ENCODE results near the gene MDM4. TPM values are rescaled to one million over a fixed set of nuclear protein-coding genes. Genes with fewer than 3 reads are reported as not detected.
"Not testable (repeated sequence)": the region's sequence is repeated elsewhere in the genome, so short reads cannot be mapped to it uniquely, and the experiment has no call there.

The MDM4 gene
- polyA plus RNA-seq, 1 donor = 36.0 TPM

GRCh38 chr1:204514828-204515227 lies 1.4 kb upstream of the MDM4 start:
- no peak for DNase-seq

GRCh38 chr1:204517382-204517781 lies 1.2 kb downstream of the MDM4 start:
- DNase-seq = not testable (repeated sequence)

DNA sequence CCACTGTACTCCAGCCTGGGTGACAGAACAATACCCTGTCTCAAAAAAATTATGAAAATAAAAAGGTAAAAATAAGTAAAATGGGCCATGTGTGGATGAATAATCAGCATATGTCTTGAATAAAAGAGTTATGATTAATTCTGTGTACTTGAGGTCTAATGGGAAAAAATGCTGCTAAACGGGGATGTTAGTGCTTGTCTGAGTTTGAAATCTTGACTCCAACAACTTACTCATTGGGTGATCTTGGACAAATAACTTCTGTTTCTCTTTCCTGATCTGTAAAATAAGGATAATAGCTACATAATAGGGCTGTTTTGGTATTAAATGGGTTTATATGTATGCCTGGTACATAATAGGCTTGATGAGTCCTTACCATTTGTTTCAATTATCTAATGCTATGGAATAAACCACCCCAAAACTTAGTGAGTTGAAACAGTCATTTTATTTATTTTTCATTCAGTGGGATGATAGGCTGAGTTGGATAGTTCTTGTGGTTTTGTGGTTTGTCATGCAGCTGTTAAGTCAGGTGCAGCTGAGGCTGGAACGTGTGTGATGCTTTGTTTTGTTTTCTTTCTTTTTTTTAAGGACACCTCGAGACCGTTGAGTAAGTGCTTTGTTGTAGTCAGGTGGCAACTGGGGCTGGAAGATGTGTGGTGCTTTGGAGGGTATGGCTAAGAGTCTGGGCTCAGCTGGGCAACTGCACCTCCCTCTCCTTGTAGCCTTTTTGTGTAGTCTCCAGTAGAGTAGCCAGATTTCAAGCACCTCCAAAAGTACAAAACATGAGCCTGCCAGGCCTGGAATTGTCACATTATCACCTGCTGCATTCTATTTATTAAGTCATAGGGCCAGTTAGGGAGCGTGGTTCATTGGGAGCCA lies 4.9 kb downstream of the MDM4 start:
- DNase-seq = no peak

- DNase-seq = not testable (repeated sequence)
Observed at GRCh38 chr1:204521941-204522521, 5.8 kb downstream of the MDM4 start.

GRCh38 chr1:204523605-204524215 lies 7.5 kb downstream of the MDM4 start:
- no peak for DNase-seq

- DNase-seq = no peak
Observed at GRCh38 chr1:204524986-204525385, 8.8 kb downstream of the MDM4 start.

DNA sequence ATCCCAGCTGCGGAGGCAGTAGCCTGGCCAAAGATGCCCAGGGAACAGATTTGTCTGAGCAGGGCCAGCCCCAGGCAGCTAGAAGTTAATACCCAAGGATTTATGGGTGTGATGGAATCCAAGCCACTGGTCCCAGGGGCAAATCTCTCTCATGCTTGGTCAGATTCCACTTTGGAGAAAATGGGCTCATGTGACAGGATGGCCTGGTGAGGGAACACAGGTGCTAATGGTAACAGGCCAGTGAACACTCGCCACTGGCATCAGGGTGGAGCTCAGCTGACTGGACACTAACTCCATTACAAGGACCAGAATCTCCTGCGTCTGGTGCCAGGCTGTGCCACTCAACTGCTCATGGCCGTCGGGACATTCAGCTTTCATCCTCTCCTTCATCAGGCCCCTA lies 12.0 kb downstream of the MDM4 start:
- DNase-seq = no peak

DNA sequence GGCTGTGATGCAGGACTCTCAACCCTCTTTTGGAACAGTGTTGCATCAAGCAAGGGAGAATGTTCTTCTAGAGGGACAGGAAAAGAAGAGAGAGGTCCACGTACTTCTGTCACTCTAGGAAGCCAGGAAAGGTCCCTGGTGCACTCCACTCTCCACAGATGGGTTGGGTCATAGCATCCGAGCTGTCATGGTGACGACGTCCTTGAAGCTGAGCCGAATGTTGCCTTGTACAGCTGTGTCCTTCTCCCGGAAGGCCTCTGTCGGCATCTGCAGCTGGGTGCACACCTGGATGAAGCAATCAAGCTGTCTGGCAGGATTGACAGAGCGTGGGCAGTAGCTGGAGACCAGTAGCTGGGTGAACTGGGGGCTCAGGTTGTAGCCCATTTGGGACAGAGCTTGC lies 12.5 kb downstream of the MDM4 start:
- DNase-seq = no peak

- no peak for DNase-seq
Observed at GRCh38 chr1:204529371-204529895, 13.2 kb downstream of the MDM4 start.

- DNase-seq = no peak
Observed at GRCh38 chr1:204530932-204531331, 14.7 kb downstream of the MDM4 start.

- DNase-seq = no peak
Observed at GRCh38 chr1:204532832-204533231, 16.6 kb downstream of the MDM4 start.

DNA sequence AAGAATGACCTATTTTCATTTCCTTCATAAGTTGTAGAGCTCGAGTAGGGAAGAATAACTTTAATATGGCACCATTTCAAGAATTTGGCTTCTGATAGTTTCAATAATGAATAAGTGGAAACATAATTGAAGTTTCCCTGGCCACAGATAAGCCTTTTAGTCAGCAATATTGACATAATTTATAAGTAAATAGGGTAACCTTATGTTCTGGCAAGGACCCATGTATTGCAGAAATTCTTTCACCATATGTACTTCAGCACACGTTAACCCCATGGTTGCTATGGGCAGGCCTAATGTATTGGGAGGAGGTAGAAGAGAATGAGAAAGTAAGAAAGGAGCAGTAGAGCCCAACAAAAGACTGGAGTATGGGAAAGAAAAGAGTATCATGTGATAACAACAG lies 25.4 kb downstream of the MDM4 start:
- no peak for DNase-seq

DNA sequence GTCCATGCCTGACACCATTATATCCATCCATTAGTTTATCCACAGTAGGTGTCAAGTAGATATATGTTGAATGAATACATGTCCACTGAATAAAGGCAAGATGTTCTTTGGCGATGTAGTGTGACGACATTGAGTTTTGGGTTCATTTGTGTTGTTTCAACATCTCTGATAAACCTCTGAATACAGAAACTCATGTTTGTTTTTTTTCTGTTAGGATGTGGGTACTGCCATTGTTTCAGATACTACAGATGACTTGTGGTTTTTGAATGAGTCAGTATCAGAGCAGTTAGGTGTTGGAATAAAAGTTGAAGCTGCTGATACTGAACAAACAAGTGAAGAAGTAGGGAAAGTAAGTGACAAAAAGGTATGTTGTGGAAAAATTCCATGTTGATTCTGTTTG lies 28.1 kb downstream of the MDM4 start:
- no peak for DNase-seq

GRCh38 chr1:204545202-204545601 lies 29.0 kb downstream of the MDM4 start:
- DNase-seq = no peak

- DNase-seq = no peak
Observed at GRCh38 chr1:204545881-204546280, 29.7 kb downstream of the MDM4 start.

- DNase-seq = no peak
Observed at GRCh38 chr1:204548265-204548664, 32.1 kb downstream of the MDM4 start.

DNA sequence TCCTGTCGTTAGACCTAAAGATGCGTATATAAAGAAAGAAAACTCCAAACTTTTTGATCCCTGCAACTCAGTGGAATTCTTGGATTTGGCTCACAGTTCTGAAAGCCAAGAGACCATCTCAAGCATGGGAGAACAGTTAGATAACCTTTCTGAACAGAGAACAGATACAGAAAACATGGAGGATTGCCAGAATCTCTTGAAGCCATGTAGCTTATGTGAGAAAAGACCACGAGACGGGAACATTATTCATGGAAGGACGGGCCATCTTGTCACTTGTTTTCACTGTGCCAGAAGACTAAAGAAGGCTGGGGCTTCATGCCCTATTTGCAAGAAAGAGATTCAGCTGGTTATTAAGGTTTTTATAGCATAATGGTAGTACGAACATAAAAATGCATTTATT lies 33.1 kb downstream of the MDM4 start:
- DNase-seq = no peak

GRCh38 chr1:204550926-204551325 lies 34.7 kb downstream of the MDM4 start:
- no peak for DNase-seq

GRCh38 chr1:204556458-204557052 lies 40.3 kb downstream of the MDM4 start:
- DNase-seq = no peak

GRCh38 chr1:204558467-204558866 lies 42.3 kb downstream of the MDM4 start:
- no peak for DNase-seq

DNA sequence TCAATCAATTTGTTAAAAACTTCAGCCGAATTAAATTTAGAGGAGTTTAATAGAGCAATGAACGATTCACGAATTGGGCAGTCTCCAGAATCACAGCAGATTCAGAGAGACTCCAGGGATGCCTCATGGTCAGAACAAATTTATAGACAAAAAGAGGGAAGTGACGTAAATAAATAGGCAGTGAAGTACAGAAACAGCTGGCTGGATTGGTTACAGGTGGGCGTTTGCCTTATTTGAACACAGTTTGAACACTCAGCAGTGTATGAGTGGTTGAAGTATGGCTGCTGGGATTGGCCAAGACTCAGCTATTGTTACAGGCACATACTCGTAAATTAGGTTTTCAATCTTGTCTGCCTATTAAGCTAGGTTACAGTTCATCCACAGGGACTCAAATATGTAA lies 43.8 kb downstream of the MDM4 start:
- not testable (repeated sequence) for DNase-seq

GRCh38 chr1:204560590-204561150 lies 44.5 kb downstream of the MDM4 start:
- no peak for DNase-seq

Data from hindlimb muscle (tissue), 1 donor.